SU-DHL-6 (cell line): ENCODE measurements around the gene CCDC110.

Experiments
- H2AFZ ChIP-seq: fragments of 200-600 bp; sonication (generic); 2 replicates; pipeline ENCODE4 v1.6.1; 2014; ENCODE audit warnings: low read depth, mild to moderate bottlenecking, moderate library complexity, mixed read lengths, antibody characterized with exemption, low read length; ENCODE audit not compliant: severe bottlenecking
- H3F3A ChIP-seq: fragments of 200-600 bp; shearing (Covaris generic); 2 replicates; pipeline ENCODE4 v1.6.0; 2016; ENCODE audit warnings: antibody characterized with exemption, mild to moderate bottlenecking; ENCODE audit not compliant: insufficient read depth
- H3K27ac ChIP-seq: fragments of 200-600 bp; sonication (generic); 2 replicates; pipeline ENCODE4 v1.5.1; 2016; ENCODE audit warnings: low read depth, mild to moderate bottlenecking, low read length, moderate library complexity, mixed read lengths
- H3K27me3 ChIP-seq: fragments of 200-600 bp; sonication (generic), shearing (Covaris generic); 2 replicates; pipeline ENCODE4 v1.6.0; 2014; ENCODE audit warnings: mild to moderate bottlenecking, low read length
- H3K36me3 ChIP-seq: fragments of 200-600 bp; sonication (generic); 2 replicates; pipeline ENCODE4 v1.6.1; 2014; ENCODE audit warnings: mild to moderate bottlenecking, low read length, mixed read lengths
- H3K4me2 ChIP-seq: fragments of 300-600, 200-600 bp; shearing (Covaris generic), sonication (generic); 2 replicates; pipeline ENCODE4 v1.6.0; 2014; ENCODE audit warnings: low read length, low read depth, mild to moderate bottlenecking; ENCODE audit not compliant: poor library complexity, severe bottlenecking
- H3K4me3 ChIP-seq: fragments of 200-600 bp; sonication (generic); 2 replicates; pipeline ENCODE4 v1.5.1; 2014; ENCODE audit warnings: antibody characterized with exemption, low read length, mild to moderate bottlenecking, mixed read lengths; ENCODE audit not compliant: insufficient read depth, poor library complexity, severe bottlenecking
- H3K79me2 ChIP-seq: fragments of 200-600 bp; sonication (generic); 2 replicates; pipeline ENCODE4 v1.6.1; 2014; ENCODE audit warnings: mild to moderate bottlenecking, low read length, moderate library complexity; ENCODE audit not compliant: insufficient read depth
- H3K9ac ChIP-seq: fragments of 200-600 bp; sonication (generic); 2 replicates; pipeline ENCODE4 v1.7.0; 2014; ENCODE audit warnings: mild to moderate bottlenecking, low read length
- H3K9me2 ChIP-seq: fragments of 200-600 bp; sonication (generic); replicated peaks from 2 replicates; pipeline ENCODE4 v1.6.1; 2014; ENCODE audit warnings: low read length; ENCODE audit not compliant: insufficient read depth
- H3K9me3 ChIP-seq: fragments of 200-600 bp; sonication (generic); 2 replicates; pipeline ENCODE4 v1.6.1; 2014; ENCODE audit warnings: low read length, mixed read lengths; ENCODE audit not compliant: insufficient read depth
- H4K20me1 ChIP-seq: fragments of 200-600 bp; sonication (generic); 2 replicates; pipeline ENCODE4 v1.6.1; 2014; ENCODE audit warnings: low read depth, mild to moderate bottlenecking, antibody characterized with exemption, low read length, moderate library complexity, mixed read lengths
- EZH2phosphoT487 ChIP-seq: fragments of 200-600 bp; sonication (generic), shearing (Covaris generic); conservative IDR thresholded peaks from 2 replicates; pipeline ENCODE4 v1.6.1; 2018; ENCODE audit warnings: mild to moderate bottlenecking, antibody characterized with exemption, low read length, moderate library complexity, mixed read lengths
- TF ChIP-seq, protein P1 (sequence below): fragments of 200-600 bp; sonication (generic); IDR thresholded peaks from one replicate; pipeline ENCODE4 v1.5.1; 2017; ENCODE audit warnings: antibody characterized with exemption, mild to moderate bottlenecking, low read length, moderate library complexity; ENCODE audit not compliant: insufficient read depth, poor library complexity, severe bottlenecking

The CCDC110 gene

DNA sequence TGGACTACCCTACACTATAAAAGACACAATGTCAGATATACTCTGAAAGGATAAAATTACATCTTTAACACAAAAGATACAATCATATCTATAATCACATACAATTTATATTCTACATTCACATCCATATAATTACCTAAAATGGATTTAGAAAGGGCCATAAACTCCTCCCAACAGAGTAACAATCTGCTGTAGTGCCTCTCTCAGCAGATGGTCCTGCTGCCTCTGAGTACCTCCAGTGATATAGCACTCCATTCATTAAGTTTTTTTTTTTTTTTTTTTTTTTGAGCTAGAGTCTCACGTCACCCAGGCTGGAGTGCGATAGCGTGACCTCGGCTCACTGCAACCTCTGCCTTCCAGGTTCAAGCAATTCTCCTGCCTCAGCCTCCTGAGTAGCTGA, 67.5 kb downstream of the CCDC110 start:
- Histone ChIP-seq H3K9me2 (no peaks in the 10 kb centered on the region), H3K4me2 (no peak overlapping the region), H4K20me1 (no peaks in the 10 kb centered on the region), H3K9ac (no peak overlapping the region), H3K27me3 (no peaks in the 10 kb centered on the region), H3K9me3 (no peaks in the 10 kb centered on the region), H3K36me3 (peaks cover 20% of the 10 kb centered on the region), H3F3A (0 out of 2 replicates have a peak, but pooled peaks cover 3% of the 10 kb centered on the region), H2AFZ (no peak overlapping the region), H3K79me2 (no peaks in the 10 kb centered on the region), H3K27ac (no peak overlapping the region), H3K4me3 (no peak overlapping the region)
- TF ChIP-seq, protein P1, sequence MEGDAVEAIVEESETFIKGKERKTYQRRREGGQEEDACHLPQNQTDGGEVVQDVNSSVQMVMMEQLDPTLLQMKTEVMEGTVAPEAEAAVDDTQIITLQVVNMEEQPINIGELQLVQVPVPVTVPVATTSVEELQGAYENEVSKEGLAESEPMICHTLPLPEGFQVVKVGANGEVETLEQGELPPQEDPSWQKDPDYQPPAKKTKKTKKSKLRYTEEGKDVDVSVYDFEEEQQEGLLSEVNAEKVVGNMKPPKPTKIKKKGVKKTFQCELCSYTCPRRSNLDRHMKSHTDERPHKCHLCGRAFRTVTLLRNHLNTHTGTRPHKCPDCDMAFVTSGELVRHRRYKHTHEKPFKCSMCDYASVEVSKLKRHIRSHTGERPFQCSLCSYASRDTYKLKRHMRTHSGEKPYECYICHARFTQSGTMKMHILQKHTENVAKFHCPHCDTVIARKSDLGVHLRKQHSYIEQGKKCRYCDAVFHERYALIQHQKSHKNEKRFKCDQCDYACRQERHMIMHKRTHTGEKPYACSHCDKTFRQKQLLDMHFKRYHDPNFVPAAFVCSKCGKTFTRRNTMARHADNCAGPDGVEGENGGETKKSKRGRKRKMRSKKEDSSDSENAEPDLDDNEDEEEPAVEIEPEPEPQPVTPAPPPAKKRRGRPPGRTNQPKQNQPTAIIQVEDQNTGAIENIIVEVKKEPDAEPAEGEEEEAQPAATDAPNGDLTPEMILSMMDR = no peak
- TF ChIP-seq EZH2phosphoT487 = no peak

DNA sequence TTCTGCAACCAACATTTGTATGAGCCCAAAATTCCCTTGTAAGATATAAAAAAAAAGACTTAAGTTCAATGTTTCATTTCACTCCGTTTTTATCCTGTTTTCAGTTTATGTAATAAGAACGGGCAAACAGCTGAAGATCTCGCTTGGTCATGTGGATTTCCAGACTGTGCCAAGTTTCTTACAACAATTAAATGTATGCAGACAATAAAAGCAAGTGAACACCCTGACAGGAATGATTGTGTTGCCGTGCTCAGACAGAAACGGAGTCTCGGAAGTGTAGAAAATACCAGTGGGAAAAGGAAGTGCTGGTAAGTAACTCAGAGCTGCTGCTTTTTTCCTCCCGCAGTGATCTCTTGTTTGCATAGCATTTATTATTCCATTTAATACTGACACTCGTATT, 72.1 kb downstream of the CCDC110 start:
- Histone ChIP-seq H3K79me2 (no peaks in the 10 kb centered on the region), H3K9ac (no peak overlapping the region), H3K27ac (no peak overlapping the region), H3K4me2 (peak overlapping the region; percentile 33), H2AFZ (no peak overlapping the region), H3K27me3 (no peaks in the 10 kb centered on the region), H3K36me3 (peaks cover 21% of the 10 kb centered on the region), H3K9me3 (no peaks in the 10 kb centered on the region), H3K4me3 (no peak overlapping the region), H4K20me1 (no peaks in the 10 kb centered on the region), H3F3A (peaks cover 22% of the 10 kb centered on the region), H3K9me2 (no peaks in the 10 kb centered on the region)
- TF ChIP-seq, protein P1 = no peak
- TF ChIP-seq EZH2phosphoT487 = no peak

DNA sequence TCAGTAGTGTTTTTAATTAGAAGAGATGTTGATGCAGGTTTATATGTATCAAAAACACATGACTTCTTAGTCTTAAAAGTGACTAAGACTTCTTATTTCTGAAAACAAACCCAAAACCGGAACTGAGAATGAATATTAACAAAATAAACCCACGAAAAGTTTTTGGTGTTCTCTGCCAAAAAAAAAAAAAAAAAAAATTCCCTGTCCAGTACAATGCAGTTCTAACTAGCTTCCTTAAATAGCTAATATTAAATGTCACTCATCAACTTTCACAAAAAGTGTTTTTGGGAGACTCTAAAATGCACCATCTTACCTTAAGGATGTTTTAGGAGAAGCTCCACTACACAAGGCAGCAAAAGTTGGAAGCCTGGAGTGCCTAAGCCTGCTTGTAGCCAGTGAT, 72.9 kb downstream of the CCDC110 start:
- no peaks in the 10 kb centered on the region for H4K20me1 ChIP-seq
- TF ChIP-seq EZH2phosphoT487 = no peak
- TF ChIP-seq, protein P1 = no peak
- H3K27me3 ChIP-seq = no peaks in the 10 kb centered on the region
- H3K9ac ChIP-seq = no peak overlapping the region
- no peak overlapping the region for H3K4me3 ChIP-seq
- H3K36me3 ChIP-seq = peaks cover 21% of the 10 kb centered on the region
- H3K9me2 ChIP-seq = no peaks in the 10 kb centered on the region
- no peaks in the 10 kb centered on the region for H3K79me2 ChIP-seq
- H3K4me2 ChIP-seq = peak overlapping the region; percentile 33
- no peak overlapping the region for H2AFZ ChIP-seq
- no peaks in the 10 kb centered on the region for H3K9me3 ChIP-seq
- peaks cover 26% of the 10 kb centered on the region for H3F3A ChIP-seq
- H3K27ac ChIP-seq = no peak overlapping the region
